SK-N-SH (cell line): ENCODE results near the gene ENDOV.

Experiments used
- MXI1 ChIP-seq: IDR thresholded peaks from 2 replicates; pipeline ENCODE4 v1.6.1; 2012; ENCODE audit warnings: mild to moderate bottlenecking, low read depth, low read length, improper control_type of control experiment
- RAD21 ChIP-seq: IDR thresholded peaks from 2 replicates; pipeline ENCODE4 v1.6.1; 2012; ENCODE audit warnings: mild to moderate bottlenecking, low read length
- TCF12 ChIP-seq: IDR thresholded peaks from 2 replicates; pipeline ENCODE4 v1.4.0; 2012

DNA sequence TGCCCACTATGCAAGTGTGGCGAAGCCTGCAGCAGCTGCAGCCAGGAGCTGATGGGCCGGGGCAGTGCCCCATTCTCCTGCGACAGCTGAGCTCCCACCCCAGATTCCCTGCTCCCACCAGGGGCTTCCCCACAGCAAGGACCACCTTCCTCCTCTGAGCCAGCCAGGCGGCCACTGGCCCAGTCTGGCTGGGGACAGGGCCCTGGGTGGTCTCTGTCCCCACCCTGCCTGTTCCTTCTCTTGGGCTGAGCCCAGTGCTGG, 67.0 kb downstream of the ENDOV start:
- TF ChIP-seq MXI1 = no peak
- no peak for TF ChIP-seq TCF12
- no peak for TF ChIP-seq RAD21
